HG02759 (cell line): ENCODE measurements around the gene PLCG2.
"Not testable (repeated sequence)": the region's sequence is repeated elsewhere in the genome, so short reads cannot be mapped to it uniquely, and the experiment has no call there.

Experiments
- ATAC-seq: cut with Tn5 transposase; IDR thresholded peaks from one replicate; pipeline ENCODE4 v1.9.1; 2021; ENCODE audit warnings: mild to moderate bottlenecking, moderate library complexity; ENCODE audit not compliant: unreplicated experiment

Gene PLCG2

DNA sequence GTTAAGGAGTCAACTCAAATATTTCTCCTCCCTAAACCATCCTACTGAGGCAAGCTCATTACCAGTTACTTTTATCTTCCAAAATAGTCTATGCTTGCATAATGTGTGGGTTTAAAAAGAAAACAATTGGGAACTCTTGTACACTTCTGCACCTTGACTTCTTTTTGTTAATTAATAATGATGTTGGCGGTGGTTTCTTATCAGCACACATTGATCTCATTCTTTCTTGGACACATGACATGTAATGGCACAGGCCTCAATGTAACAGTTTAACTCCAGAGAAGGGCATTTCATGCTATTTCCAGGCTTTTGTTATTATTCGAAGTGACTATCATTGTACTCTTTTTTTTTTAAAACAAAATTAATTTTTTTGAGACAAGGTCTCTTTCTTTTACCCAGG, 7.8 kb downstream of the PLCG2 start:
- ATAC-seq, result no peak

DNA sequence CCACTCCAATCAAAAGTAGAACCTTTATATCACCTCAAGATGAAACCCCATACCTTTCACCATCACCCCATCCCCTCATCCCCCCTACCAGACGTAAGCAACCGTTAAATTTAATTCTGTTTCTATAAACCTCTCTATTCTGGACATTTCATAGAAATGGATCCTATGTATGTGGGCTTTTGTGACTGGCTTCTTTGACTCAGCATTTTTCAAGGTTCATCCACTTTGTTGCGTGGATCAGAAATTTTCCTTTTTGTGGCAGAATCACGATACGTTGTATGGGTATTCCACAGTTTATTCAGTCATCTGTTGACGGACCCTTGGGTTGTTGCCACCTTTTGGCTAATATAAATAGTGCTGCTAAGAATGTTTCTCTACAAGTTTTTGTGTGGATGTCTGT, 8.6 kb downstream of the PLCG2 start:
- no peak for ATAC-seq

- no peak for ATAC-seq
Observed at GRCh38 chr16:81790277-81790676, 11.2 kb downstream of the PLCG2 start.

DNA sequence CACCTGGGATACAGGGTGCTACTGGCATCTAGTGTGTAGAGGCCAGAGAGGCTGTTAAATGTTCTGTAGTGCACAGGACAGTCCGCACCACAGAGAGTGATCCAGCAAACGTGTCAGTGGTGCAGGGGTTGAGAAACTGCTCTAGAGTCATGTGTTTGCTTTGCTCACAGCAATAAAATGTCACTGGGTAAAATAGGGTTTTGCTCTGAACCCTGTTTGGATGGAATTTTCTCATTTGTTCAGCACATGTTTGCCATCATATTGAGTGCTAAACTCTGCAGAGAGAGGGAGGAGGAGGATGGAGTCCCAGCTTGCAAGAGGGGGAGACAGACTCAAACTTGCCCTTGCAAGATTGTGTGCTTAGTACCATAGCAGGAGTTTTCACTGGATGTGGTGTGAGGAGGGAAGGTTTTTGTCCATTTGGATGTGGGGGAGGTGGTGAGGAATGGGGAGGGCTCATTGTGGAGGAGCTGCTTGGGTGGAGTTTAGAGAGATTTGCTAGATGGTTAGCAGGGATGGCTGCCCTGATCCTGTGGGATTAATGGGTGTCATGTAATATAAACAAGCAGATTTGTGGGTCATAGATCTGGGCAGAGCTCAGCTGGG, 11.8 kb downstream of the PLCG2 start:
- ATAC-seq, result no peak

- ATAC-seq, result no peak
Observed at GRCh38 chr16:81792828-81793227, 13.7 kb downstream of the PLCG2 start.

GRCh38 chr16:81795193-81795592, 16.1 kb downstream of the PLCG2 start:
- no peak for ATAC-seq

DNA sequence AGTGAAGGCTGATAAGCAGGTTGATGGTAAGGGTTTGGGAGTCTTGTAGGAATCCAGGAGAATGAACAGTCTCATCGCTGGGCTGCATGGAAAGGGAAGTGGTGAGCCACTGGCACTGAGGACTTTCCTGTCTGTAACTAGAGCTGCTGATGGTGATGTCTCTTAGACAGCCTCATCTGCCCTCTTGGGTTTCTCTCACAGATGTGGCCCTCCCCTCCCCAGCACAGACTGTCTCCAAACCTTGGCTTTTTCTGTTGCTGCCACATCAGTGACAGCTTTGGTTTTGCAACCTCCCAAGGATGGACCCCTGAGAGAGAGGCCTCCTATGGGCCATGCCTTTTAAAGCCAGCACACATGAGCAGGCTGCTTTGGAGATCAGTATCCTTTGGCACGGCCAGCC, 16.9 kb downstream of the PLCG2 start:
- no peak for ATAC-seq

GRCh38 chr16:81796583-81797346, 17.7 kb downstream of the PLCG2 start:
- ATAC-seq, result no peak

- ATAC-seq, result peak; percentile 57
Observed at GRCh38 chr16:81797443-81797842, 18.4 kb downstream of the PLCG2 start.

DNA sequence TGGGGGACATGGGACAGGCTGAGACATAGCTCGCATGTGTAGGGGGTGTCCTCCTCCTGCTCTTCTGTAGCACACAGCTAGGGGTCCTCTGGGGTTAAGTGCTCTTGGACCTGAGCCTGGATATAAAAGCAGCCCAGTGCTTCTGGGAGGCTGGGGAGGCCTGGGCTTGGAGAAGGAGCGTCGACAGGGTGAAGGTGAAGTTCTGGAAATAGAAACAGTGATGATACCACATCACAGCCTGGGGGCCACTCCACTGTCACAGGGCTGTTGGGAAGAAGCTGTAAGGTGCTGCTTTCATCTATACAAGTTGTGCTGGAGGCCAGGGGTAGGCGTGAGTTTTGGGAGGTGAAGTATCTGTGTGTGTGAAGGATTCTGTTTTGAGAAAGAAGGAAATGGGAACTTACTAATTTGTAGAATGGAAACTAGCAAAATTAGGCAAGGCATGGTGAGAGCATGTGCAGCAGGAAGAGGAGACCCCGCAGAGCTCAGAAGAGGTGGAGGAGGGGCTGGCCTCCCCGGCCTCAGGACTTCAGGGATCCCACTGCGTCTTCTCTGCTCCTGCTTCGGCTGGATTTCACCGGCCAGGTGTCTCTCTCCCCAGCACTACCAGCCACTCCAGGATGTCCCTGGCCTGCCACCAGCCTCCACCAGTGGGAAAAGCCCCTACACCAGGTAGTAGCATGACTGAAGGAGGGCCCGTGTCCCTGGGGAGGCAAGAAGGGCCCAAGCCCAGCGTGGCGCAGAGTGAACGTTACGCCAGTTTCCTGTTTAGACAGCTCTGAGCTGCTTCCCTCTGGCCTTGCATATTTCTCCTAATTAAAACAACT, 19.4 kb downstream of the PLCG2 start:
- ATAC-seq, result peak; percentile 62

DNA sequence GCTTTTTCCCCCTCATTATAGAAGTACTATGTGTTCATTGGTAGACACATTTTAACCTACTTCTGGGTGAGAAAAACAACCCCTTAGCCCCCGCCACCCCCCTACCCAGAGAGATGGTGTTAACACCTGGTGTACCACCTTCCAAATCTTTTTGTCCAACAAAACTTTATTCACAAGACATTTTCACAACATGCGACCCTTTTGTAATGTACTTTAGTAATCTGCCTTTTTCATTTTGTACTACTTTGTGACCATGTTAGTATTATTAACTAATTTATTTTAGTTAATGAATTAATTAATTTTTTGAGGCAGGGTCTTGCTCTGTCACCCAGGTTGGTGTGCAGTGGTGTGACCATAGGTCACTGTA, 20.0 kb downstream of the PLCG2 start:
- ATAC-seq, result no peak

DNA sequence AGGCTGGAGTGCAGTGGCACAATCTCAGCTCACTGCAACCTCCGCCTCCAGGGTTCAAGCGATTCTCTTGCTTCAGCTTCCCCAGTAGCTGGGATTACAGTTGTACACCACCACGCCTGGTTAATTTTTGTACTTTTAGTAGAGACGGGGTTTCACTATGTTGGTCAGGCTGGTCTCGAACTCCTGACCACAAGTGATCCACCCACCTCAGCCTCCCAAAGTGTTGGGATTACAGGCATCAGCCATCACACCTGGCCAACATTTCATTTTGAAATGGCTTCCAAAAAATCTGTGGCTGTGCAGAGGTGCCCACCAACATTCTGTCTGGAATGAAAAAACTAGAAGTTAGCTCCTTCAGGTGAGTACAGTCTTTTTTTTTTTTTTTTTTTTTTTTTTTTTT, 22.6 kb downstream of the PLCG2 start:
- not testable (repeated sequence) for ATAC-seq

GRCh38 chr16:81803332-81803731, 24.2 kb downstream of the PLCG2 start:
- ATAC-seq, result no peak

DNA sequence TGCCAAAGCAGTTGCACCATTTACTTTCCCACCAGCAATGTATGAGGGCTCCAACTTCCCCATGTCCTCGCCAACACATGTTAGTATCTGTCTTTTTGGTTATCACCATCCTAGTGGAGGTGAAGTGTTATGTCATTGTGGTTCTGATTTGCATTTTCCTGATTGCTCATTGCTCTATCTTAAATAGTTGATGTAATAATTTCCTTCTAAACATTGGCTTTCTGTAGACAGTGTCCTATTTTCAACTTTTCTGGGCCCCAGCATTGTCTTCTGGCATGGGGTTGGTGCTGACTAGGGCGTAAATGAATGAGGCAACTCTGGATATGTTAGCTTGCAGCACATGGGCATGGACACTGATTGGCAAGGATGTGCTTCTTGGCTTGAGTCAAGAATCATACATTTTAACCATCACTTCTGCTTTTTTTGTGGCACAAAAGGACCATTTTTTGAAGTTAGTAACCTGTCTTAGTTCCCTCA, 25.1 kb downstream of the PLCG2 start:
- ATAC-seq, result no peak

DNA sequence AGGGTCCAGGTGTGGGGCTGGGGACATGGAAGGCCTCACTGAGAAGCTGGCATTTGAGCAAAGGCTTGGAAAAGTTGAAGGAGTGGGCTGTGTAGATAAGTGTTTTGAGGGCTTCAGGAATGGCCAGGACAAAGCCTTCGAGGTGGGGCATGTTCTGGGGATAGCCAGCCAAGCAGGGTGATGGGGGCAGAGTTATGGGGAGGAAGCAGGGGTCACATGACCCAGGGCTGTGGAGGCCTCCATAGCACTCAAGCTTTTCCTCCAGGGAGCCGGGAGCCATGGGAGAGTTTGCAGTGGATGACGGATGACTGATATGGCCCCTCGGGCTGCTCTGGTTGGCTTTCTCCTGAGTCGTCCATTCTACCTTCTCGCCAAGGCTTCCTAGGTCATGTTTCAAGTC, 27.6 kb downstream of the PLCG2 start:
- ATAC-seq, result no peak

- ATAC-seq, result no peak
Observed at GRCh38 chr16:81807767-81808358, 28.8 kb downstream of the PLCG2 start.

GRCh38 chr16:81808933-81809480, 29.9 kb downstream of the PLCG2 start:
- ATAC-seq, result peak; percentile 74

DNA sequence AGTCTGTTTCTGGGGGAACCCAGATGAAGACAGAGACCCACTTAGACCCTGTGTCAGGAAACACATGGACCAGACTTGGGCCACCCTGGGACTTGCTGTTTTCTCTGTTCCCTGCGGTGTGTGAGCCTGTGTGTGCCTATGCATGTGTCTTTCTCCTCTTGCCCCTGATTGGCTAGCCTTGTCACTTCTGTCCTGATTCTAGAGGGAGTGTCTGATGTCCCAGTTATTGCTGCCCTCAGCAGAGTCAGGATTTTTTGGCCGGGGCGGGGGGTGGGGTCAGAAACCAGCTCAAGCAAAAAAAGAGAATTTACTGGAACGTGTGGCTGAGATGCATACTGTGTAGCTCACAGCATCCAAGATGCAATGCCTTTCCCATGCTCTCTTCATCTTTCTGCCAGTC, 30.5 kb downstream of the PLCG2 start:
- ATAC-seq, result no peak

DNA sequence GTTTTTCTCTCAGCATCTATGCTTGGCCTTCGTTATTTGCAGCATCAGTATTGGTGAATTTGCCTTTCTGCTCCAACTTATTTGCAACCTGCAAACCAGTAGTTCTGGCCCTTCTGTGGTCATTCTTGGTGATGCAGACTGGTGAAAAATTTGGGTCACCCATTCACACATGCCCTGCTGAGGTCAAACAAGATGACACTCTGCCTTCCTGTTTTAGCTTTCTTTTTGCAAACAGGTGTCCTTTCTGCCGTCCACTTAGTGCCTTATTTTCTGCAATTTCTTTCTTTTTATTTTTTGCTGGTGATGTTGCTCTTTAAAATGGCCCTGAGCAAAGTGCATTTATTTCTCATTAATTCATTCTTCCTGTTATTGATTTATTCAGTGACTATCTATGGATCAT, 31.3 kb downstream of the PLCG2 start:
- ATAC-seq, result peak; percentile 24

GRCh38 chr16:81810894-81811538, 31.9 kb downstream of the PLCG2 start:
- ATAC-seq, result peak; percentile 41

DNA sequence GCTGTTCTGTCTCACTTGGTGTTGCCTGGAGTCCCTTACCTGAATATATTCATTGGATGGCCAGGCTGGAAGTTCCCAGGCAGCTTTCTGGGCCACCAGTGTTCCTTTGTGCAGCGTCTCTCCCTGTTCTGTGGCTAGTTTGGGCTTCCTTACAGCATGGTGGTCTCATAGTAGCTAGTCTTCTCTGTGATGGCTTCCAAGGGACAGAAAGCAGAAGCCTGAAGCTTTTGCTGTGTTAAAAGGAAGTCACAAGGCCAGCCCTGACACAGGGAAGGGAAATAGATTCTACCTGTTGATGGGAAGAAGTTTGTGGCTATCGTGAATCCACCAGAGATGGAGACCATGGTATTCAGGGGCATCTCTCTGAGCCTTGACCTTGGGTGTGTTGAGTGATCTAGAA, 34.6 kb downstream of the PLCG2 start:
- ATAC-seq, result no peak
